ENCODE measurements around the gene C10orf67.
"Not testable (repeated sequence)": the region's sequence is repeated elsewhere in the genome, so short reads cannot be mapped to it uniquely, and the experiment has no call there.

C10orf67 gene

GRCh38 chr10:23362069-23362830, 17.7 kb upstream of the C10orf67 start:
- no peak for DNase-seq (ENCODE audit: low read depth)
- no peak overlapping the region for H3K4me3 ChIP-seq (ENCODE audit: low read length)
- TF ChIP-seq CTCF (IDR thresholded peaks at IDR 0.05; ENCODE audit: insufficient read depth, low read depth, low read length, missing control alignments), result no peak

GRCh38 chr10:23361665-23362064, 17.1 kb upstream of the C10orf67 start:
- no peak overlapping the region for H3K4me3 ChIP-seq (ENCODE audit: low read length)
- TF ChIP-seq CTCF (IDR thresholded peaks at IDR 0.05; ENCODE audit: insufficient read depth, low read depth, low read length, missing control alignments), result no peak
- DNase-seq (ENCODE audit: low read depth), result no peak

DNA sequence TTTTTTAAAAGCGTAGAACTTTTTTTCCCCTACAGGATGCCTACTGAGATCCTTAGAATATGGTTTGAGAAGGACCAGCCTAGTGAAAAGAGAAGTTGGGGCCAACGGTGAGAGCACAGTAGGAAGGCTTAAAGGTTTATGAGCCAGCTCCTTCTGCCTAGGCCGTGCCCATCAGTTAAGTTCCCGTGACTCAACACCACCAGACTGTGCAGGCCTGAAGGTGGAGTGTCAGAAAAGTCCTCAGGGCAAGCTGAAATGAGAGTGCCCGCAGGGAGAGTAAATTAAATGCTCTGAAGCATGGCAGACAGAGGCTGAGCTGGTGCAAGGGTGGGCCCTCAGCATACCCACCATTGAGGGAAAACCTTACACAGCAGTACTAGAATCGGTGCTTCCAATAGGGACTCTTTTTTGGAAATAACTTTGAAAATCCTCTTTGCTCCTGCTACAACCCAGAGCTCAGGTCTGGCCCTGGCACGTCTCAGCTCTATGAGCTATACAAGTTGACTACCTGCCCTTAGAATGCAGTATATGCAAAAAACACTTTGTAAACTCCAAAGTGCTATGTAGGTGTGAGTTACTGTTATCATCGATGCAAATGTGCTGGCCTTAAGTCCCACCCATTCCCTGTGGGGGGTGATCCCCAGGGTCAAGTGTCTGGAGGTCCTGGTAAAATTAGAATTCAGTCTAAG, 15.2 kb upstream of the C10orf67 start:
- H3K4me3 ChIP-seq (ENCODE audit: low read length), result no peak overlapping the region
- DNase-seq (ENCODE audit: low read depth), result peak; percentile 85
- no peak for TF ChIP-seq CTCF (IDR thresholded peaks at IDR 0.05; ENCODE audit: insufficient read depth, low read depth, low read length, missing control alignments)

GRCh38 chr10:23358357-23358756, 13.8 kb upstream of the C10orf67 start:
- H3K4me3 ChIP-seq (ENCODE audit: low read length), result no peak overlapping the region
- DNase-seq (ENCODE audit: low read depth), result no peak
- no peak for TF ChIP-seq CTCF (IDR thresholded peaks at IDR 0.05; ENCODE audit: insufficient read depth, low read depth, low read length, missing control alignments)

GRCh38 chr10:23354630-23355279, 10.2 kb upstream of the C10orf67 start:
- no peak for DNase-seq (ENCODE audit: low read depth)
- H3K4me3 ChIP-seq (ENCODE audit: low read length), result no peak overlapping the region
- TF ChIP-seq CTCF (IDR thresholded peaks at IDR 0.05; ENCODE audit: insufficient read depth, low read depth, low read length, missing control alignments), result no peak

DNA sequence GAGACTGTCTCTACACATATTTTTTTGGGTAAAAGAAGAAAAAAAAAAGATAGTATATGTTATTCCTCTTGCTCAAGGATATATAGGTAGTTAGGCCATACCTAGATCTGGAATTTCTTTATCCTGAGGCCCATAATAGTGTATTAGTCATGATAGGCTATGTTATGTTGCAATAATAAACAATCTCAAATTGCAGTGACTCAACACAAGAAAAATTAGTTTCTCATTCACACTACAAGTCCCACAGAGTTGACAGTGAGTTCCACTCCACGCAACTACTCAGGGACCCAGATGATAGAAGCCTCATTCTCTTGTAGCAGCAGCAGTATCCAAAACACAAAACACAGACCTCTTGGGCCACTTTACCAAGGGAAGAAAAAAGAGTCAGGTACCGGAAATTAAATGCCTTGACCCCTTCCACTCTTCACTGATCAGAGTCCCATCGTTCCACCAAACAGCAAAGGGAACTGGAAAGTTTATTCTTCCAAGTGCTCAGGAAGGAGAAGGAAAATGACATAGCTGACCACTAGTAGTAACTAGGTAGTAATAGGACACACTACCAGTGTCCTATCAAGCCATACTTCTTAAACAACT, 7.4 kb upstream of the C10orf67 start:
- H3K4me3 ChIP-seq (ENCODE audit: low read length), result no peak overlapping the region
- peak; percentile 88 for DNase-seq (ENCODE audit: low read depth)
- TF ChIP-seq CTCF (IDR thresholded peaks at IDR 0.05; ENCODE audit: insufficient read depth, low read depth, low read length, missing control alignments), result no peak

DNA sequence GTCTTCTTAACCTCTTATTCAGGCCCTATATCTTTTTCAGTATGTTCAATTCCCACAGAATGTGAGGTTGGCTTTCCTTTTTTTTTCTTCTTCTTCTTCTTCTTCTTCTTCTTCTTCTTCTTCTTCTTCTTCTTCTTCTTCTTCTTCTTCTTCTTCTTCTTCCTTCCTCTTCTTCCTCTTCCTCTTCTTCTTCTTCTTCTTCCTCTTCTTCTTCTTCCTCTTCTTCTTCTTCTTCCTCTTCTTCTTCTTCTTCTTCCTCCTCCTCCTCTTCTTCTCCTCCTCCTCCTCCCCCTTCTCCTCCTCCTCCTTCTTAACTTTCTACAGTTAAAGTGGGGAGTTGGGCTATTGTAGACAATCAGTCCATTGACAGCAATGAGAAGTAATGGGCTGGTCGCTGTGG, 6.1 kb upstream of the C10orf67 start:
- not testable (repeated sequence) for DNase-seq (ENCODE audit: low read depth); H3K4me3 ChIP-seq (ENCODE audit: low read length)

All from epithelial cell of esophagus (primary cell).